HEK293 (cell line): ENCODE results near the gene PSEN1.

Experiments
- CTCF ChIA-PET: fragments of 350-600 bp; formaldehyde crosslinking; extraction: SDS; loops from one replicate; lab custom pipeline; 2021; ENCODE audit warnings: antibody characterized with exemption; lab: Yijun Ruan, JAX
- POLR2A ChIA-PET: fragments of 300-600 bp; formaldehyde crosslinking; extraction: SDS; loops from one replicate; lab custom pipeline; 2020; ENCODE audit warnings: antibody characterized with exemption, inconsistent platforms; lab: Yijun Ruan, JAX
- H3K27ac ChIP-seq: fragments of 200-500 bp; sonication (Bioruptor generic); 2 replicates; pipeline ENCODE4 v1.5.1; 2014; ENCODE audit warnings: low read depth, low read length, control low read depth, inconsistent platforms; ENCODE audit errors: extremely low read depth
- H3K36me3 ChIP-seq, 2 experiments: fragments of 200-500 bp in 1 of 2; sonication (Bioruptor generic) in 1 of 2; 1 replicate in 1 of 2; 2 replicates in 1 of 2; pipeline ENCODE4 v1.5.1; 2014 to 2017; ENCODE audit warnings: inconsistent platforms in 2 of 2, low read length in 2 of 2; ENCODE audit not compliant: control insufficient read depth in 2 of 2, insufficient read depth in 1 of 2
- H3K4me1 ChIP-seq: fragments of 200-500 bp; sonication (Bioruptor generic); 2 replicates; pipeline ENCODE4 v1.5.1; 2014; ENCODE audit warnings: mild to moderate bottlenecking, low read length, inconsistent platforms; ENCODE audit not compliant: control insufficient read depth, insufficient read depth
- H3K4me3 ChIP-seq: 2 replicates; pipeline ENCODE4 v1.5.1; 2011; ENCODE audit warnings: low read depth, mild to moderate bottlenecking, control low read depth, low read length, moderate library complexity
- H3K9me3 ChIP-seq: fragments of 200-500 bp; sonication (Bioruptor generic); 2 replicates; pipeline ENCODE4 v1.5.1; 2014; ENCODE audit warnings: low read depth, low read length, inconsistent platforms; ENCODE audit not compliant: control insufficient read depth, insufficient read depth
- BCL11A ChIP-seq: fragments of 450-650 bp; formaldehyde crosslinking; IDR thresholded peaks from 2 replicates; pipeline ENCODE4 v1.5.1; 2016; ENCODE audit warnings: low read depth, missing biosample characterization, missing genetic modification characterization
- PRDM1 ChIP-seq: fragments of 450-650 bp; formaldehyde crosslinking; IDR thresholded peaks from 2 replicates; pipeline ENCODE4; 2016; ENCODE audit warnings: missing biosample characterization, missing genetic modification characterization
- SP2 ChIP-seq: fragments of 450-650 bp; formaldehyde crosslinking; IDR thresholded peaks from 2 replicates; pipeline ENCODE4 v1.5.1; 2016; ENCODE audit warnings: missing biosample characterization, missing genetic modification characterization
- ZBTB21 ChIP-seq: fragments of 450-650 bp; formaldehyde crosslinking; IDR thresholded peaks from 2 replicates; pipeline ENCODE4 v1.5.1; 2017; ENCODE audit warnings: missing biosample characterization, missing genetic modification characterization
- ZNF223 ChIP-seq: fragments of 450-650 bp; formaldehyde crosslinking; IDR thresholded peaks from 2 replicates; pipeline ENCODE4 v1.5.1; 2016; ENCODE audit warnings: missing biosample characterization, missing genetic modification characterization
- ZNF24 ChIP-seq: fragments of 450-650 bp; formaldehyde crosslinking; IDR thresholded peaks from 2 replicates; pipeline ENCODE4 v1.5.1; 2016; ENCODE audit warnings: missing biosample characterization, missing genetic modification characterization
- ZNF398 ChIP-seq: fragments of 450-650 bp; formaldehyde crosslinking; IDR thresholded peaks from 2 replicates; pipeline ENCODE4 v1.5.1; 2017; ENCODE audit warnings: missing biosample characterization, missing genetic modification characterization
- ZNF449 ChIP-seq: fragments of 450-650 bp; formaldehyde crosslinking; IDR thresholded peaks from 2 replicates; pipeline ENCODE4 v1.5.1; 2017; ENCODE audit warnings: missing biosample characterization, mild to moderate bottlenecking, missing genetic modification characterization, moderate library complexity
- ZNF530 ChIP-seq: fragments of 450-650 bp; formaldehyde crosslinking; IDR thresholded peaks from 2 replicates; pipeline ENCODE4 v1.5.1; 2016; ENCODE audit warnings: low read depth, missing biosample characterization, missing genetic modification characterization
- ZNF585B ChIP-seq: fragments of 450-650 bp; formaldehyde crosslinking; IDR thresholded peaks from 2 replicates; pipeline ENCODE4 v1.5.1; 2016; ENCODE audit warnings: missing biosample characterization, missing genetic modification characterization
- ZNF624 ChIP-seq: fragments of 450-650 bp; formaldehyde crosslinking; IDR thresholded peaks from 2 replicates; pipeline ENCODE4 v1.5.1; 2017; ENCODE audit warnings: missing biosample characterization, missing genetic modification characterization
- ZNF626 ChIP-seq: fragments of 450-650 bp; sonication (Bioruptor Pico); formaldehyde crosslinking; IDR thresholded peaks from 2 replicates; pipeline ENCODE4 v1.5.1; 2018; ENCODE audit warnings: missing biosample characterization, missing genetic modification characterization, inconsistent platforms
- ZNF660 ChIP-seq: fragments of 450-650 bp; IDR thresholded peaks from 2 replicates; pipeline ENCODE4 v1.5.1; 2018; ENCODE audit warnings: missing biosample characterization, mild to moderate bottlenecking, missing genetic modification characterization
- ZNF692 ChIP-seq: fragments of 450-650 bp; formaldehyde crosslinking; IDR thresholded peaks from 2 replicates; pipeline ENCODE4 v1.5.1; 2016; ENCODE audit warnings: missing biosample characterization, missing genetic modification characterization
- ZNF777 ChIP-seq: fragments of 450-650 bp; formaldehyde crosslinking; IDR thresholded peaks from 2 replicates; pipeline ENCODE4 v1.5.1; 2017; ENCODE audit warnings: missing biosample characterization, missing genetic modification characterization, borderline replicate concordance
- ZSCAN16 ChIP-seq: fragments of 450-650 bp; formaldehyde crosslinking; IDR thresholded peaks from 2 replicates; pipeline ENCODE4 v1.5.1; 2016; ENCODE audit warnings: missing biosample characterization, missing genetic modification characterization
- ZSCAN18 ChIP-seq: fragments of 450-650 bp; formaldehyde crosslinking; IDR thresholded peaks from 2 replicates; pipeline ENCODE4 v1.5.1; 2016; ENCODE audit warnings: missing biosample characterization, missing genetic modification characterization
- ZSCAN23 ChIP-seq: fragments of 450-650 bp; formaldehyde crosslinking; IDR thresholded peaks from 2 replicates; pipeline ENCODE4 v1.5.1; 2016; ENCODE audit warnings: missing biosample characterization, missing genetic modification characterization

PSEN1 gene

DNA sequence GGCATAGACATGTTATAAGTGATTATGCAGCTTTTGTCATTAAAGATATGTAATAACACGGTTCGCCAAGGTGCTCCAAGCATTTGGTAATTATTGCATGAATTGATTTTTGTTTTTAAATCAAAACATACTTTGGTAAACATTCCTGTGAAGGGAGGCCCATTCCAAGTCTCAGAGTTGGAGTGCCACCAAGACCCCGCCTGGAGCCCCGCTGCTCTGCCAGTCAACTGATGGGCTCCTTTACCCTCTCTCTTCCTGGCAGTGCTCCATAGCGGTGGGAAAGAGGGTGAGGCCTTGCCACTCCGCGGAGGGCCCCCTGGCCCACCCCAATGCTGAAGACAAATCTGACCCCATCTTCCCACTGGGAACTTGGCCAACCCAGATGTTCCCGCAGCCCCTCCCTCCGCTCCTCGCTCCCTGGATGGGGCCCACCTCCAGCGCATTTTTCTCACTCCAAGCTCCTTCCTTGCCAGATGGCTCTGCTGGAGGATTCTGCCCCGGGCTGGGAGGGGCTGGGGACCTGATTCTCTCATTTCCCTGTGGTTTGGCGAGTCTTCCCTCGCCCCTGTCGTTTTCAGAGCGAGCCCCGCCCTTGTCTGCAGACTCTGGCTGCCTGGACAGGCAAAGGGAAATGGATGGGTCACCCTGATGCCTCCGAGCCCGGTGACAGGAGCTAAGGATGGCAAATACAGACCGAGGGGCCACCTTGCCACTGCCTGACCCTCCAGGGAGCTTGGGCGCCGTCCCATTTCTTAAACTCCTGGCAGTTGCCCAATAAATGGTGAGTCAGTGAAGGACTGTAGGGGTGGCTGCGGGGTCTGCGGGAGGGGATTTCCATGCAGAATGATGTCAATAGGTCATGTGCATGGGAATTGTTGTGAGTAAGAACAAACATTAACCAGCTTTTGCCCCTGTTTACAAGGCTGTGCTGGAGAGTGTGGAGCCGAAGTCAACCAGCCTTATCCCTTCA lies 91.8 kb downstream of the PSEN1 start (continued):
- TF ChIP-seq ZSCAN18 (tag by site-specific recombination): no peak
- TF ChIP-seq ZNF398 (tag by site-specific recombination): no peak
- TF ChIP-seq ZNF660 (tag by site-specific recombination): peak; percentile 58; the same call in 1 of the 2 replicates
- TF ChIP-seq ZBTB21 (tag by site-specific recombination): no peak
- TF ChIP-seq ZSCAN23 (tag by site-specific recombination): no peak
- TF ChIP-seq ZNF626 (tag by site-specific recombination): no peak
- TF ChIP-seq ZSCAN16: no peak
- TF ChIP-seq ZNF449: no peak
- TF ChIP-seq BCL11A (tag by site-specific recombination): no peak
- TF ChIP-seq ZNF223 (tag by site-specific recombination): no peak
- peak; percentile 99 for TF ChIP-seq ZNF692 (tag by site-specific recombination)
- no peak for TF ChIP-seq PRDM1

GRCh38 chr14:73230051-73230450 lies 93.7 kb downstream of the PSEN1 start:
- POLR2A ChIA-PET: interaction anchor here (0.7 kb wide), 1 partner anchor 177 kb away, joined by 3 read pairs; no protein-coding TSS in a partner anchor
- CTCF ChIA-PET: interaction anchor here (1.2 kb wide), 1 partner anchor 41 kb away, joined by 3 read pairs; no protein-coding TSS in a partner anchor
- H3K4me1 ChIP-seq: peaks cover 13% of the 10 kb centered on the region
- no peak for TF ChIP-seq SP2 (tag by site-specific recombination)
- TF ChIP-seq ZNF530 (tag by site-specific recombination): no peak
- no peak for TF ChIP-seq ZNF585B (tag by site-specific recombination)
- no peak for TF ChIP-seq ZNF24 (tag by site-specific recombination)
- TF ChIP-seq ZNF777: no peak
- TF ChIP-seq ZNF624 (tag by site-specific recombination): no peak
- TF ChIP-seq PRDM1: no peak
- H3K4me3 ChIP-seq: no peak overlapping the region
- no peaks in the 10 kb centered on the region for H3K9me3 ChIP-seq
- H3K36me3 ChIP-seq: no peaks in the 10 kb centered on the region
- H3K27ac ChIP-seq: no peak overlapping the region
